H1 (cell line): ENCODE measurements around the gene CALCOCO2. TPM values are rescaled to one million over a fixed set of nuclear protein-coding genes. Genes with fewer than 3 reads are reported as not detected.

Experiments
- CTCF ChIA-PET: fragments of 300-600 bp; sonication (Branson Sonifier 250); formaldehyde crosslinking; loops from one replicate; lab custom pipeline; 2021; ENCODE audit not compliant: partially characterized antibody; lab: Charles Lee
- POLR2A ChIA-PET: fragments of 300-600 bp; sonication (Branson Sonifier 250); formaldehyde crosslinking; loops from one replicate; lab custom pipeline; 2021; ENCODE audit warnings: inconsistent platforms; ENCODE audit not compliant: partially characterized antibody; lab: Charles Lee
- DNase-seq, 2 experiments: peaks; one replicate each; pipeline versions ENCODE4 v3.0.0 to v3.0.0-alpha.2; 2010 to 2022; ENCODE audit warnings: low spot score in 2 of 2, low read depth in 1 of 2, mixed read lengths in 1 of 2
- FAIRE-seq: peaks from 2 replicates; lab custom pipeline; 2011; peaks lifted over from hg19 to GRCh38; lab: Jason Lieb, UNC
- H2AFZ ChIP-seq: 2 replicates; pipeline ENCODE4 v1.8.1; 2012; ENCODE audit warnings: low read length, inconsistent platforms
- H2AK5ac ChIP-seq: 2 replicates; pipeline ENCODE4 v1.6.1; 2013; ENCODE audit warnings: low read depth, low read length
- H2BK120ac ChIP-seq: replicated peaks from 2 replicates; pipeline ENCODE3; 2013; ENCODE audit warnings: low read depth, low read length, inconsistent platforms
- H2BK12ac ChIP-seq: 2 replicates; pipeline ENCODE4 v1.6.1; 2013; ENCODE audit warnings: low read depth, low read length
- H2BK15ac ChIP-seq: 2 replicates; pipeline ENCODE4 v1.6.1; 2013; ENCODE audit warnings: low read length
- H2BK20ac ChIP-seq: 2 replicates; pipeline ENCODE4 v1.6.1; 2013; ENCODE audit warnings: low read length
- H2BK5ac ChIP-seq: 2 replicates; pipeline ENCODE4 v1.6.1; 2013; ENCODE audit warnings: low read depth, low read length
- H3K14ac ChIP-seq: 2 replicates; pipeline ENCODE4 v1.6.1; 2013; ENCODE audit warnings: inconsistent platforms; ENCODE audit not compliant: insufficient read length
- H3K18ac ChIP-seq: 2 replicates; pipeline ENCODE4 v1.6.1; 2013; ENCODE audit warnings: low read length; ENCODE audit errors: extremely low read depth
- H3K23ac ChIP-seq: 2 replicates; pipeline ENCODE4 v1.6.1; 2013; ENCODE audit warnings: inconsistent platforms; ENCODE audit not compliant: insufficient read length
- H3K23me2 ChIP-seq: 2 replicates; pipeline ENCODE4 v1.6.1; 2013; ENCODE audit warnings: low read depth, low read length
- H3K27ac ChIP-seq: 2 replicates; pipeline ENCODE4 v1.6.1; 2011; ENCODE audit warnings: low read depth, low read length, inconsistent platforms
- H3K27me3 ChIP-seq, 4 experiments: replicated peaks in 1 of 4; 1 replicate in 1 of 4; 2 replicates in 3 of 4; pipeline versions ENCODE4 v1.6.1 to v1.8.1; 2011 to 2013; ENCODE audit warnings: low read length in 3 of 4, mild to moderate bottlenecking in 3 of 4, inconsistent platforms in 2 of 4, mixed read lengths in 2 of 4, moderate library complexity in 1 of 4; ENCODE audit not compliant: control insufficient read depth in 3 of 4, insufficient read depth in 3 of 4; ENCODE audit errors: extremely low read depth in 1 of 4
- H3K36me3 ChIP-seq, 4 experiments: 2 replicates each; pipeline versions ENCODE4 v1.6.1 to v1.8.1; 2011 to 2013; ENCODE audit warnings: mild to moderate bottlenecking in 4 of 4, low read length in 3 of 4, moderate library complexity in 2 of 4, control low read depth in 1 of 4, inconsistent platforms in 1 of 4; ENCODE audit not compliant: insufficient read depth in 4 of 4, control insufficient read depth in 2 of 4
- H3K4ac ChIP-seq: replicated peaks from 2 replicates; pipeline ENCODE3; 2013; ENCODE audit warnings: low read length, low read depth, mixed read lengths, inconsistent platforms; ENCODE audit not compliant: insufficient read length
- H3K4me1 ChIP-seq, 4 experiments: replicated peaks in 1 of 4; 1 replicate in 1 of 4; 2 replicates in 3 of 4; pipeline versions ENCODE4 v1.6.1 to v1.8.1; 2011 to 2013; ENCODE audit warnings: low read length in 3 of 4, inconsistent platforms in 2 of 4, mixed read lengths in 1 of 4; ENCODE audit not compliant: insufficient read depth in 4 of 4, control insufficient read depth in 3 of 4
- H3K4me2 ChIP-seq, 2 experiments: 2 replicates each; pipeline versions ENCODE4 v1.6.1 to v1.8.1; 2011 to 2013; ENCODE audit warnings: low read depth in 2 of 2, low read length in 2 of 2, control low read depth in 1 of 2, inconsistent platforms in 1 of 2, mild to moderate bottlenecking in 1 of 2; ENCODE audit not compliant: insufficient read depth in 1 of 2
- H3K4me3 ChIP-seq, 4 experiments: fragments of 200-600, 300-600 bp in 1 of 4; sonication (generic), shearing (Covaris generic), sonication (Bioruptor Twin) in 1 of 4; 2 replicates each; pipeline versions ENCODE4 v1.5.1 to v1.8.1; 2011 to 2016; ENCODE audit warnings: low read length in 4 of 4, low read depth in 3 of 4, control low read depth in 2 of 4, inconsistent platforms in 2 of 4, mild to moderate bottlenecking in 2 of 4, mixed read lengths in 1 of 4, moderate library complexity in 1 of 4; ENCODE audit not compliant: insufficient read depth in 2 of 4; ENCODE audit errors: extremely low read depth in 1 of 4
- H3K56ac ChIP-seq: replicated peaks from 2 replicates; pipeline ENCODE3; 2013; ENCODE audit warnings: low read depth, mild to moderate bottlenecking, mixed read lengths, low read length, inconsistent platforms; ENCODE audit not compliant: insufficient read length
- H3K79me1 ChIP-seq: 2 replicates; pipeline ENCODE4 v1.6.1; 2013; ENCODE audit warnings: low read depth, low read length, control low read depth
- H3K79me2 ChIP-seq, 2 experiments: 2 replicates each; pipeline versions ENCODE4 v1.6.1 to v1.8.1; 2012 to 2013; ENCODE audit warnings: low read length in 2 of 2, mild to moderate bottlenecking in 2 of 2, inconsistent platforms in 1 of 2; ENCODE audit not compliant: insufficient read depth in 2 of 2, control insufficient read depth in 1 of 2
- H3K9ac ChIP-seq, 4 experiments: replicated peaks in 1 of 4; 1 replicate in 1 of 4; 2 replicates in 3 of 4; pipeline versions ENCODE4 v1.6.1 to v1.8.1; 2011 to 2013; ENCODE audit warnings: low read depth in 3 of 4, low read length in 3 of 4, control low read depth in 2 of 4, mild to moderate bottlenecking in 2 of 4, moderate library complexity in 2 of 4, inconsistent platforms in 1 of 4; ENCODE audit errors: extremely low read depth in 1 of 4
- H3K9me3 ChIP-seq, 2 experiments: 2 replicates each; pipeline versions ENCODE4 v1.6.1 to v1.8.1; 2012 to 2013; ENCODE audit warnings: mild to moderate bottlenecking in 2 of 2, moderate library complexity in 2 of 2, control low read depth in 1 of 2, inconsistent platforms in 1 of 2, low read depth in 1 of 2, low read length in 1 of 2, mixed read lengths in 1 of 2; ENCODE audit not compliant: insufficient read depth in 2 of 2
- H4K20me1 ChIP-seq, 2 experiments: replicated peaks in 1 of 2; 2 replicates each; pipeline versions ENCODE3 to v1.8.1; 2011 to 2013; ENCODE audit warnings: inconsistent platforms in 2 of 2, low read length in 2 of 2, mild to moderate bottlenecking in 1 of 2; ENCODE audit not compliant: insufficient read depth in 2 of 2, control insufficient read depth in 1 of 2
- H4K5ac ChIP-seq: 2 replicates; pipeline ENCODE4 v1.6.1; 2013; ENCODE audit warnings: low read length, low read depth, mixed read lengths, inconsistent platforms; ENCODE audit not compliant: insufficient read length
- H4K8ac ChIP-seq: 2 replicates; pipeline ENCODE4 v1.8.0; 2013; ENCODE audit warnings: mild to moderate bottlenecking, moderate library complexity, low read length, inconsistent platforms; ENCODE audit not compliant: insufficient read depth; ENCODE audit errors: extremely low read depth
- H4K91ac ChIP-seq: replicated peaks from 2 replicates; pipeline ENCODE3; 2013; ENCODE audit warnings: low read length, mixed read lengths, inconsistent platforms; ENCODE audit not compliant: insufficient read length
- CBX5 ChIP-seq: fragments of 300-800, 300-1000 bp; sonication (generic); IDR thresholded peaks from 2 replicates; pipeline ENCODE4 v1.7.1; 2016; ENCODE audit warnings: antibody characterized with exemption, low read length, low read depth
- EZH2 ChIP-seq: fragments of 200-600 bp; sonication (generic); IDR thresholded peaks from 2 replicates; pipeline ENCODE4 v1.7.1; 2012; ENCODE audit warnings: low read depth, mild to moderate bottlenecking, moderate library complexity, low read length, inconsistent platforms; ENCODE audit not compliant: severe bottlenecking
- FOSL1 ChIP-seq: IDR thresholded peaks from 2 replicates; pipeline ENCODE4 v1.6.1; 2011; ENCODE audit warnings: mild to moderate bottlenecking, low read depth, low read length, moderate library complexity; ENCODE audit not compliant: insufficient read depth
- NRF1 ChIP-seq: IDR thresholded peaks from 2 replicates; pipeline ENCODE4 v1.6.1; 2011; ENCODE audit warnings: mild to moderate bottlenecking, low read depth, low read length, improper control_type of control experiment
- POU5F1 ChIP-seq: IDR thresholded peaks from 2 replicates; pipeline ENCODE4 v1.6.1; 2011; ENCODE audit warnings: low read depth, mild to moderate bottlenecking, low read length, moderate library complexity
- RAD21 ChIP-seq, 2 experiments: IDR thresholded peaks in 1 of 2; conservative IDR thresholded peaks in 1 of 2; 2 replicates each; pipeline ENCODE4 v1.6.1; 2011; ENCODE audit warnings: low read depth in 2 of 2, low read length in 2 of 2, improper control_type of control experiment in 1 of 2, inconsistent platforms in 1 of 2, mild to moderate bottlenecking in 1 of 2, moderate library complexity in 1 of 2
- RFX5 ChIP-seq: IDR thresholded peaks from 2 replicates; pipeline ENCODE4 v1.6.1; 2011; ENCODE audit warnings: low read depth, low read length, improper control_type of control experiment, borderline replicate concordance
- SAP30 ChIP-seq: fragments of 300-600 bp; sonication (generic); IDR thresholded peaks from 2 replicates; pipeline ENCODE4 v1.7.1; 2012; ENCODE audit warnings: low read length, moderate library complexity, mild to moderate bottlenecking, inconsistent platforms; ENCODE audit not compliant: insufficient read depth, insufficient replicate concordance
- SP1 ChIP-seq: IDR thresholded peaks from 2 replicates; pipeline ENCODE4 v1.6.1; 2011; ENCODE audit warnings: low read depth, low read length
- TAF1 ChIP-seq: IDR thresholded peaks from 2 replicates; pipeline ENCODE4 v1.6.1; 2011; ENCODE audit warnings: mild to moderate bottlenecking, low read depth, low read length
- WGBS, 2 experiments: shearing (Covaris generic) in 1 of 2; methylation state at CpG; one replicate each; pipeline versions ENCODE4 v1.1.6 to v1.1.7; 2013 to 2015; ENCODE audit warnings: low lambda C conversion rate in 2 of 2, mixed read lengths in 2 of 2, inconsistent platforms in 1 of 2, low coverage in 1 of 2, missing lambda C conversion rate in 1 of 2; ENCODE audit not compliant: insufficient replicate concordance in 2 of 2, insufficient coverage in 1 of 2, insufficient read length in 1 of 2; ENCODE audit errors: extremely low coverage in 1 of 2, missing lambda C conversion rate in 1 of 2; 5-methylcytosine and 5-hydroxymethylcytosine counted together
- polyA plus RNA-seq, 7 experiments: library from polyadenylated mRNA; depleted of rRNA in 3 of 7; stranded (reverse) in 5 of 7; unstranded in 2 of 7; fragments of >200 nt in 5 of 7; fragments of 200-250 nt in 2 of 7; gene quantifications; 1 replicate in 5 of 7; 2 replicates in 1 of 7; 4 replicates in 1 of 7; pipeline versions ENCODE4 v1.2.1 to v1.2.3, GENCODE V29; 2011 to 2013; ENCODE audit warnings: missing spikeins in 2 of 7, mixed read lengths in 2 of 7
- total RNA-seq: library from RNA; stranded (reverse); fragmentation: NEBNext Ultra II Directional; extraction: Animal tissue kit (Norgen Biotek cat#: 25700); gene quantifications from 2 replicates; pipeline ENCODE4 v1.2.1, GENCODE V29; 2021
- TF ChIP-seq, protein P1 (sequence below): IDR thresholded peaks from 2 replicates; pipeline ENCODE4 v1.6.1; 2011; ENCODE audit warnings: low read depth, mild to moderate bottlenecking, low read length; ENCODE audit not compliant: insufficient read depth

CALCOCO2 gene
- total and polyA plus RNA-seq, 2 of the 8 experiments (the other 6 are each of a cell fraction or from before 2014, with no cell fraction given), result 12.1 to 31.8 TPM

- H2AK5ac ChIP-seq, result no peak overlapping the region
- DNase-seq, result no peak
- H3K4me1 ChIP-seq, result no peaks in the 10 kb centered on the region
- no peak overlapping the region for H4K8ac ChIP-seq
- no peak overlapping the region for H3K4me3 ChIP-seq
- H3K79me1 ChIP-seq, result no peaks in the 10 kb centered on the region
- no peak overlapping the region for H3K4me2 ChIP-seq
- no peak overlapping the region for H3K4ac ChIP-seq
- 87% methylated on average over 4 of the region's 4 CpGs; no CpG with 5 or more reads in 1 of the 2 experiments for WGBS, 2 experiments
- no peaks in the 10 kb centered on the region for H4K20me1 ChIP-seq
- H2AFZ ChIP-seq, result no peak overlapping the region
- H2BK120ac ChIP-seq, result no peak overlapping the region
- no peak overlapping the region for H3K56ac ChIP-seq
- no peaks in the 10 kb centered on the region for H3K23me2 ChIP-seq
- no peaks in the 10 kb centered on the region for H3K79me2 ChIP-seq
- no peaks in the 10 kb centered on the region for H3K9me3 ChIP-seq
- H3K36me3 ChIP-seq, result no peaks in the 10 kb centered on the region; a peak in 1 of 8 replicates
- H4K91ac ChIP-seq, result no peak overlapping the region
- H2BK20ac ChIP-seq, result no peak overlapping the region
- CTCF ChIA-PET, result interaction anchor here (0.5 to 88.5 kb wide), 11 partner anchors 4 to 189 kb away, joined by 3 to 2590 read pairs (median 3); partner anchors contain the start of genes ATP5MC1, CALCOCO2, PRAC2 and TTLL6
- no peak overlapping the region for H3K23ac ChIP-seq
- H3K27ac ChIP-seq, result no peak overlapping the region
- H2BK15ac ChIP-seq, result no peak overlapping the region
- no peak for FAIRE-seq
- no peak overlapping the region for H3K18ac ChIP-seq
- H4K5ac ChIP-seq, result no peak overlapping the region
- H3K27me3 ChIP-seq, result no peaks in the 10 kb centered on the region
- H2BK5ac ChIP-seq, result no peak overlapping the region
- no peak overlapping the region for H2BK12ac ChIP-seq
- POLR2A ChIA-PET, result no interaction called here
- no peak overlapping the region for H3K14ac ChIP-seq
- H3K9ac ChIP-seq, result no peak overlapping the region
- TF ChIP-seq NRF1 (no peak), POU5F1 (no peak), SP1 (no peak), EZH2 (no peak), SAP30 (no peak), FOSL1 (no peak), CBX5 (no peak), RFX5 (no peak), TAF1 (no peak), RAD21 (IDR thresholded peaks at IDR 0.05 in 1 of 2, conservative IDR thresholded peaks at IDR 0.05 in 1 of 2; ENCODE audit: low read depth in 2 of 2, low read length in 2 of 2) (no peak)
- TF ChIP-seq, protein P1, sequence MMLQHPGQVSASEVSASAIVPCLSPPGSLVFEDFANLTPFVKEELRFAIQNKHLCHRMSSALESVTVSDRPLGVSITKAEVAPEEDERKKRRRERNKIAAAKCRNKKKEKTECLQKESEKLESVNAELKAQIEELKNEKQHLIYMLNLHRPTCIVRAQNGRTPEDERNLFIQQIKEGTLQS, result no peak
Measured at GRCh38 chr17:48860456-48860855, 29.6 kb downstream of the CALCOCO2 start.
